GM23338 (cell line): ENCODE results near the gene CATSPERD.

Experiments
- CREB1 ChIP-seq: fragments of 250-450 bp; sonication (Bioruptor Pico); IDR thresholded peaks from 2 replicates; pipeline ENCODE4 v1.5.0; 2020; ENCODE audit warnings: low read depth, mild to moderate bottlenecking, moderate library complexity
- EZH2phosphoT487 ChIP-seq: fragments of 200-600 bp; sonication (generic); IDR thresholded peaks from one replicate; pipeline ENCODE4 v1.8.1; 2018; ENCODE audit warnings: antibody characterized with exemption; ENCODE audit not compliant: unreplicated experiment
- POLR2AphosphoS5 ChIP-seq: IDR thresholded peaks from 2 replicates; pipeline ENCODE4 v1.6.1; 2016; ENCODE audit warnings: antibody characterized with exemption, low read depth
- REST ChIP-seq: IDR thresholded peaks from one replicate; pipeline ENCODE4 v1.6.1; 2018; ENCODE audit warnings: antibody characterized with exemption; ENCODE audit not compliant: unreplicated experiment
- TF ChIP-seq, protein P1 (sequence below), 2 experiments: fragments of 200-600 bp in 1 of 2; sonication (generic) in 1 of 2; conservative IDR thresholded peaks; 2 replicates each; pipeline versions ENCODE4 v1.5.1 to v1.6.1; 2016 to 2017; ENCODE audit warnings: antibody characterized with exemption in 2 of 2, low read depth in 2 of 2, mild to moderate bottlenecking in 2 of 2, moderate library complexity in 1 of 2

GRCh38 chr19:5719961-5720790 lies at the start of gene CATSPERD, which contains the start of gene LONP1:
- TF ChIP-seq, protein P1, sequence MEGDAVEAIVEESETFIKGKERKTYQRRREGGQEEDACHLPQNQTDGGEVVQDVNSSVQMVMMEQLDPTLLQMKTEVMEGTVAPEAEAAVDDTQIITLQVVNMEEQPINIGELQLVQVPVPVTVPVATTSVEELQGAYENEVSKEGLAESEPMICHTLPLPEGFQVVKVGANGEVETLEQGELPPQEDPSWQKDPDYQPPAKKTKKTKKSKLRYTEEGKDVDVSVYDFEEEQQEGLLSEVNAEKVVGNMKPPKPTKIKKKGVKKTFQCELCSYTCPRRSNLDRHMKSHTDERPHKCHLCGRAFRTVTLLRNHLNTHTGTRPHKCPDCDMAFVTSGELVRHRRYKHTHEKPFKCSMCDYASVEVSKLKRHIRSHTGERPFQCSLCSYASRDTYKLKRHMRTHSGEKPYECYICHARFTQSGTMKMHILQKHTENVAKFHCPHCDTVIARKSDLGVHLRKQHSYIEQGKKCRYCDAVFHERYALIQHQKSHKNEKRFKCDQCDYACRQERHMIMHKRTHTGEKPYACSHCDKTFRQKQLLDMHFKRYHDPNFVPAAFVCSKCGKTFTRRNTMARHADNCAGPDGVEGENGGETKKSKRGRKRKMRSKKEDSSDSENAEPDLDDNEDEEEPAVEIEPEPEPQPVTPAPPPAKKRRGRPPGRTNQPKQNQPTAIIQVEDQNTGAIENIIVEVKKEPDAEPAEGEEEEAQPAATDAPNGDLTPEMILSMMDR (conservative IDR thresholded peaks at IDR 0.05; ENCODE audit: low read depth in 2 of 2), result peak; percentile 66 to 91
- TF ChIP-seq EZH2phosphoT487 (no peak), CREB1 (peak; percentile 97), REST (no peak), POLR2AphosphoS5 (peak; percentile 90)
